ENCODE results near the gene TSPAN17. TPM values are rescaled to one million over a fixed set of nuclear protein-coding genes. Genes with fewer than 3 reads are reported as not detected.

Gene TSPAN17
- total RNA-seq, 2 experiments from 2014 or later, result 36.6 to 37.9 TPM

- ChIA-PET CTCF (interaction anchor here (0.5 to 2.0 kb wide), 3 partner anchors 10 to 277 kb away, joined by 3 to 7 read pairs (median 4); no protein-coding TSS in a partner anchor), POLR2A (no interaction called here)
Observed at GRCh38 chr5:176670449-176670848, 23.2 kb downstream of the TSPAN17 start.

GRCh38 chr5:176671399-176671798, 24.1 kb downstream of the TSPAN17 start:
- POLR2A ChIA-PET, result no interaction called here

DNA sequence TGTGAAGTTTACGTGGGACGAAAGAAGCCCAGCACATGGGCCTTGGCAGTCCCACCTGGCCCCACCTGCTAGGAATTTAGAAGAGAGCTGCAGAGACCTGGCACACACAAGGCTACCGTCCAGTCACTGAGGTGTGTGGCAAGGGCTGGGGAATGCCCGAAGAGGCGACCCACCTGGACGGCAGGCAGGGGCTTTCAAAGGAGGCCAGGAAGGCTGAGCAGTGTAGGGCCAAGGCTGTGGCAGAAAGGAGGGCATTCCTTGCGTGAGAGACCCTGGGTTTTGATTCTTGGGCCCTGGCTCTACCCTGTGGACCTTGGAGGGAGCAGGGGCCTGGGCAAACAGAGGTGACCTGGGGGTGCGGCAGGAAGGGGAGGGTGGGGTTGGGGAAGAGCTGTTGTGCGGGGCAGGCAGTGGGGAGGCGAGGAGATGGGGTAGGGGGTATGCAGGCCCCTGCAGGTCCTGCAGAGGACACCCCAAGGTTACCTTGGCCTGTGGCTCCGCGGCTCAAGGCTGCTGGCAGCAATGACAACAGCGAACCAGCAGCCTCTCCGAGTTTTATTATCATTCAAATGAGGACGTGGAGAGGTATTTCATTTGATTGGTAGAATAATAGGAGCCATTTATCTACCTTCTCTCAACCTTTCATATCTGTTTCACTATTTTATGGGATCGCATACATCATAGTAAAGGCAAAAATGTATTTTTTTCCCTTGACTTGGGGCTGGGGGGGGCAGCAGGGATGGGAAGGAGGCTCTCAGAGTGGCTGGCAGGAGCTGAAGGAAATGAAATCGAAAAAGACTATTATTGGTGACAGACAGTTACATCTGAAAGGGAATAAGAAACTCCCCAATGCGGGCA, 24.8 kb downstream of the TSPAN17 start:
- ChIA-PET POLR2A (no interaction called here), CTCF (no interaction called here)

More at GRCh38 chr5:176671399-176671798, 24.1 kb downstream of the TSPAN17 start:
- CTCF ChIA-PET, result no interaction called here

DNA sequence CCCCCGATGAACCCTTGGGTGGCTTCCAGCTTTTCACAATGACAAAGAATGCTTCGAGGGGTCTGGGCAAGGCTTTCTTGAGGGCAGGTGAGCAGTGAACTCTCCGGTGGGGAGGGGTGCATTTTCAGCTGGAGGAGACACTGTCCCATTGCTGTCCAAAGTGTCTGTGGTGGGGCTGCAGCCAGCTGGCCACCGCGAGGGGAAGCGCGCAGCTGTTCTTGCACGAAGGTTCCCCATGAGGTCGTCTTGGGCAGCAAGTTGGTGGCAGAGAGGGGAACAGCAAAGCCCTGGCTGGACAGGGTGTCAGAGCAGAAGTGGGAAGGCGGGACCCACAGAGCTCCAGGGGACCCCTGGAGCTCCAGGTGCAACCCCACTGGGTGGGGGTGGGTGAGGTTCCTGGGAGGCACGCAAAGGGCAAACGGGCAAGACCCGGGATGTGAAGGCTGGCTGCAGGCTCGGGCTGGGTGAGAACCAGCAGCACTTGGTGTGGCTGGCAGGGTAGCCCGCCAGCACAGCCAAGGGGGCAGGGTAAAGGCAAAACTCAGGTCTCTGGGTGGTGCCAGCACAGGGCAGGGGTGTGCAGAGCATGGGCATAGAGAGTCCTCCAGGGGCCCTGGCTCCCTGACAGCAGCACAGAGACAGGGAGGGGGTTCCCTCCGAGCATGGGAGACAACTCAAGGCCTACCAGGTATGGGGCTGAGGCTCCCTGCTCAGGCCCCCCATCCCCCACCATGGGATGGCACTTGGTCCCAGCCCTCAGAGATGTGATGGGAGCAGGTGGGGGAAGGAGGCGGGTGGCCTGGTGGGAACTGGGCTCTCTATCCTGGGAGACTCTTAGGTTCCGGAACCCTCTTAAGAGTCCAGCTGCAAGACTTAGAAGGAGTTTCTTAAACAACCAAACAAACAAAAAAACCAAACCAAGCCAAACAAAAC, 26.6 kb downstream of the TSPAN17 start:
- ChIA-PET CTCF (interaction anchor here (0.6 to 1.2 kb wide), 2 partner anchors 15 to 135 kb away, joined by 3 to 5 read pairs; no protein-coding TSS in a partner anchor), POLR2A (no interaction called here)

DNA sequence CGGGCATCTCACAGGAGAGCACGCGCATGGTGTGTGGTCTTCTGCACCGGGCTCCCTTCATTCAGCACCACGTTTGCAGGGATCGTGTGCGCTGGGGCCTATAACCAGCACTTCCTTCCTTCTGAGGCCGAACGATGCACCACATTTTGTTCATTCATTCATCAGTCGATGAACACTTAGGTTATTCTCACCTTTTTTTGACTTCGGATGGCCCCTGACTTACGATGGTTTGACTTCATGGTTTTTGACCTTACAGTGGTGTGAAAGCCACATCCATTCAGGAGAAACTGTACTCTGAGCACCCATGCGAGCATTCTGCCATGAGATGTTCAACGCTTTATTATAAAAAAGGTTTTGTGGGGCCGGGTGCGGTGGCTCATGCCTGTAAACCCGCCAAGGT, 27.5 kb downstream of the TSPAN17 start:
- ChIA-PET POLR2A (no interaction called here), CTCF (no interaction called here)

- ChIA-PET POLR2A (no interaction called here), CTCF (no interaction called here)
Observed at GRCh38 chr5:176675676-176676360, 28.5 kb downstream of the TSPAN17 start.

- CTCF ChIA-PET, result no interaction called here
- POLR2A ChIA-PET, result no interaction called here
Observed at GRCh38 chr5:176676361-176676824, 29.1 kb downstream of the TSPAN17 start.

GRCh38 chr5:176677209-176677939, 30.1 kb downstream of the TSPAN17 start:
- CTCF ChIA-PET, result no interaction called here
- POLR2A ChIA-PET, result no interaction called here

DNA sequence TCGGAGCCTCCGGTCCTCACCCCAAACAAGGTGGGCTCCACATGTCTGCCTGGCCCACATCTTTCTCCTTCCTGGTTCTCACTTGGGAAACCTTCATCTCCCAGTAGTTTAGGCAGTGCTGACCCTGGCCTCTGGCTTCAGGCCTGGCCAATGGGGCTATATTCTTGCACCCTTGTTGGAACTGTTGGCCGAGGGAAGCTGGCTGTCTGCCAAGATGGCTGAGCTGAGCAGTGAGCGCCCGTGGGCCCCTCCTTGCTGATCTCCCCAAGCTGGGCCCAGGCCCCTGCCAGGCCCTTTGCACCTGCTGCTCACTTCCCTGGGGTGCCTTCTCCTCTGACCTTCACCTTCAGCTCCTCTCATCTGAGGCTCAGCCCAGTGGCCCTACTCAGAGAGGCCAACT, 31.3 kb downstream of the TSPAN17 start:
- ChIA-PET CTCF (no interaction called here), POLR2A (no interaction called here)

DNA sequence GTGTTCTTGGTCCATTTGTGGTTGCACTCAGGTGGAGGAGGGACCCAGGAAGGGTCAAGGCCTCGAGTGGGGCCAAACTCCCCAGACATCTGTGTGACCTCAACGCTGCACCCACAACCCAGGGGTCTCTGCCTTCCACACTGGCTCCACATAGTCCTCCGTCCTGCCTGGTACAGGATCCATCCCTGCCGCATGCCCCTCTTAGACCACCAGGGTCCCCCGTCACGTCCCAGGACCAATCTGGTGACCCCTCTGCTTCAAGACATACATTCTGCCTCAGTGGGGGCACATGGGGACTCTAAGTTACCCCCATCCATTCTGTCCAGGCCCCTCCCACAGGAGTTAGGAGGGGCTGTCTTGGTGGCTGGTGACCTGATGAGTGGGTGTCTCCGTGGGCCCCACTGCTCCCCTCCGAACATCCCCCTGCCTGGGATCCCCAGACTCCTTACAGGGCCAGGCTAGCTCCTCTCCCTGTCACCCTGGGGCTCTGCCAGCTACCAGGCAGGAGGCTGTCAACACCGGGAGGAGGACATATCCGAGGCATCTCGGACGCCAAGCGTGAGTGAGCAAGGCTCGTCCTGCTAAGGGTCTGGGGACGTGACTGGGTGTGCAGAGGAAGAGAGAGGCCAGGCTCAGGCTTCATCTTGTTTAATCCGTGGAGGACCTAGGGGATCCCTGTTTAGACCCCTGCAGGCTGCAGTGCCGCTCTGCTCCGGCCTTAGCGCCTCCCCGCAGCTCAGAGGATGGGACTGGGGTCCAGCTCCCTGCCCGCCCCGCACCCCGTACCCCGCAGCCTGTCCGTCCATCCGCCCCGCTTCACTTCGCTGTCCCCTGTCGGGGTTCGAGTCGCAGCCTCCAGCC, 32.3 kb downstream of the TSPAN17 start:
- ChIA-PET POLR2A (no interaction called here), CTCF (no interaction called here)

- POLR2A ChIA-PET, result no interaction called here
- CTCF ChIA-PET, result interaction anchor here (1.0 kb wide), 1 partner anchor 22 kb away, joined by 3 read pairs; no protein-coding TSS in a partner anchor
Observed at GRCh38 chr5:176680226-176680563, 32.9 kb downstream of the TSPAN17 start.

- ChIA-PET CTCF (interaction anchor here (1.0 kb wide), 1 partner anchor 22 kb away, joined by 4 read pairs; no protein-coding TSS in a partner anchor), POLR2A (no interaction called here)
Observed at GRCh38 chr5:176682016-176682531, 34.8 kb downstream of the TSPAN17 start.

DNA sequence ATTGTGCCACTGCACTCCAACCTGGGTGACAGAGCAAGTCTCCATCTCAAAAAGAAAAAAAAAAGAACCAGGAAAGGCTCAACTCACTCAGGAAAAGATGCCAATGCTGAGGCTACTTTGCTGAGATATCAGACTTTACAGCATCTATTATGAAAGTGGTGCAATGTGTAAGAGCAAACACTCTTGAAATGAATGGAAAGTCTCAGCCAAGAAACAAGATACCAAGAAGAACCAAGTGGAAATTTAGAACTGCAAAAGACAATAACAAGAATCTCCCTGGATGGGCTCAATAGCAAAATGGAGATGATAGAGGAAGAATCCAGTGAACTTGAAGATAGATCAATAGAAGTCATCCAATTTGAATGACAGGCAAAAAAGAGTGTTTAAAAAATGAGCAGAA, 37.7 kb downstream of the TSPAN17 start:
- ChIA-PET POLR2A (no interaction called here), CTCF (no interaction called here)

GRCh38 chr5:176687247-176687646, 40.0 kb downstream of the TSPAN17 start:
- ChIA-PET CTCF (no interaction called here), POLR2A (no interaction called here)

GRCh38 chr5:176687881-176688280, 40.6 kb downstream of the TSPAN17 start:
- CTCF ChIA-PET, result no interaction called here
- POLR2A ChIA-PET, result no interaction called here

- POLR2A ChIA-PET, result no interaction called here
Observed at GRCh38 chr5:176690911-176691310, 43.6 kb downstream of the TSPAN17 start.

DNA sequence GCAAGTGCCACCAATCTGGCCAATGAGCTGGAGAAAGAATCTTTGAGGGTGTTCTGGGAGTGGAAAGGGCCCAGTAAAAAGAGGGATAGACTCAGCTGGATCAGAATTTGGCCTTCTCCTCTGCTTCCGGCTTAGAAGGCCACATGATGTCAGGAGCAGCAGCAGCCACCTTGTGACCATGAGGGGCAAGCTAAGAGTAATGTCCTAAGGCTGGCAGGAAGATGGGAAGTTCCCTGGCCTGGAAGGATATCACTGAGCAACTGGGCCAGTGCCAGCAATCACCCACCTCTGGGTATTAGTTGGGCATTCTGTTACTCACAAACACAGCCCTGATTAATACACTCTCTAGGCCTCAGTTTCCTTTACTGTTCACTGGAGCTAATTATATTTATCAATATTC, 44.2 kb downstream of the TSPAN17 start:
- ChIA-PET CTCF (no interaction called here), POLR2A (no interaction called here)

More at GRCh38 chr5:176690911-176691310, 43.6 kb downstream of the TSPAN17 start:
- CTCF ChIA-PET, result no interaction called here

- CTCF ChIA-PET, result no interaction called here
- POLR2A ChIA-PET, result no interaction called here
Observed at GRCh38 chr5:176692326-176692725, 45.0 kb downstream of the TSPAN17 start.
